Measurements from ENCODE around the gene BACE2.
"Not testable (repeated sequence)": the region's sequence is repeated elsewhere in the genome, so short reads cannot be mapped to it uniquely, and the experiment has no call there.

The BACE2 gene

DNA sequence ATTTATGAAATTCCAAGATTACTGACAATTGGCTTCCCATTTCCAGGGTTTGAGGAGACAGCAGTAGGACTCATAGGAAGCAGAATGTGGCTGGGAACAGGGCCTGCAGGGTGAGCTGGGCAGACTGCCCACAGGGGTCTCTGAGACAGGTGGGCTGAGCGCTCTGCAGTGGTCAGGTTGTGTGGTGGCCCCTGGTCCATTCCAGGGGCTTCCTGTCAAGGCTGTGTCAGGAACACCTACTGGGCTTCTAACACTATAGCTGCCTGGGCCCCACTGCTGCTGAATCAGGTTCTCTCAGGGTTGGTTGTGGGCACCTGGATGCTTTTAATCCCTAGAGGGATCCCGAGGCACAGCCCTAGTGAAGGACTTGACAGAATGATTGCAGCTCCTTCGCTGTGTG lies 72.1 kb downstream of the BACE2 start:
- DNase-seq (ENCODE audit: low read depth in 2 of 2) = no peak

- DNase-seq (ENCODE audit: low read depth in 2 of 2) = no peak
Observed at GRCh38 chr21:41241341-41241740, 73.4 kb downstream of the BACE2 start.

DNA sequence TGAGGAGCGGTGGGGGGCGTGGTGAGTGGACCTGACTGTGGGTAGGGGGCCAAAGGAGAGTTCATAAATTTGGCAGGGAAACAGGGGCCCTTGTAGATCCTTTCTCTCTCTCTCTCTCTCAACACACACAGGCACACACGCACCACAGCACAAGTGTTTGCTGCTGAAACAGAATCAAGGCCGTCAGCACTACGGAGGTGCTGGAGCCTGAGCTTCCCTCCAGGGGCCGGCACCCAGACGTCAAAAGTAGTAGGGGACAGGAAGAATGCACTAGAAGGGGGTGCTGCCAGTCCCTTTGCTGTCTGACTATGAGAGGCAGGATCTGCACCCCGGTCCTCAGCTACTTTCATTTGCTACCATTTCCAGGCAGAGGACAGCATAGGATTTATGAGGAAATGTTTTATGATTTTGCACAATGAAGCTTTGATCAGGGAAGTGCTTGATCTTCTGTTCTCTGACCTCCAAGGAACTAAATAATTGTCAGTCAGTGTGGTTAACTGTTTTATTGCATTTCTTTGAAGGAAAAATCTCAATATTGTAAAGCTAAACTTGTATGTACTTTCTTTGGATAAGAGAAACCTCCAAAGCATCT lies 74.4 kb downstream of the BACE2 start:
- no peak for DNase-seq (ENCODE audit: low read depth in 2 of 2)

DNA sequence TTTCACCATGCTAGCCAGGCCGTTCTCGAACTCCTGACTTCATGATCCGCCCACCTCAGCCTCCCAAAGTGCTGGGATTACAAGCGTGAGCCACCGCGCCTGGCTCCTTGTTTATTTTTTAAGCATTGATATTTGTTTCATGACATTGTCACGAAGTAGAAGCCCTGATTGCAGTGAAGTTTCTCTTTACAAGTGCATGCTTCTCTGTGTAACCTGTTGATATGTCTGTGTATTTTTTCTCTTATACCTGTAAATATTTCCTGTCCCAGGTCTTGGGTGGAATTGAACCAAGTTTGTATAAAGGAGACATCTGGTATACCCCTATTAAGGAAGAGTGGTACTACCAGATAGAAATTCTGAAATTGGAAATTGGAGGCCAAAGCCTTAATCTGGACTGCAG lies 75.1 kb downstream of the BACE2 start:
- no peak for DNase-seq (ENCODE audit: low read depth in 2 of 2)

DNA sequence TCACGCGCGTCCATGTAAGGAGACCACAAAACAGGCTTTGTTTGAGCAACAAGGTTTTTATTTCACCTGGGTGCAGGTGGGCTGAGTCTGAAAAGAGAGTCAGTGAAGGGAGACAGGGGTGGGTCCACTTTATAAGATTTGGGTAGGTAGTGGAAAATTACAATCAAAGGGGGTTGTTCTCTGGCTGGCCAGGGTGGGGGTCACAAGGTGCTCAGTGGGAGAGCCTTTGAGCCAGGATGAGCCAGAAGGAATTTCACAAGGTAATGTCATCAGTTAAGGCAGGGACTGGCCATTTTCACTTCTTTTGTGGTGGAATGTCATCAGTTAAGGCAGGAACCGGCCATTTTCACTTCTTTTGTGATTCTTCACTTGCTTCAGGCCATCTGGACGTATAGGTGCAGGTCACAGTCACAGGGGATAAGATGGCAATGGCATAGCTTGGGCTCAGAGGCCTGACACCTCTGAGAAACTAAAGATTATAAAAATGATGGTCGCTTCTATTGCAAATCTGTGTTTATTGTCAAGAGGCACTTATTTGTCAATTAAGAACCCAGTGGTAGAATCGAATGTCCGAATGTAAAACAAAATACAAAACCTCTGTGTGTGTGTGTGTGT lies 76.4 kb downstream of the BACE2 start:
- DNase-seq (ENCODE audit: low read depth in 2 of 2) = not testable (repeated sequence)

DNA sequence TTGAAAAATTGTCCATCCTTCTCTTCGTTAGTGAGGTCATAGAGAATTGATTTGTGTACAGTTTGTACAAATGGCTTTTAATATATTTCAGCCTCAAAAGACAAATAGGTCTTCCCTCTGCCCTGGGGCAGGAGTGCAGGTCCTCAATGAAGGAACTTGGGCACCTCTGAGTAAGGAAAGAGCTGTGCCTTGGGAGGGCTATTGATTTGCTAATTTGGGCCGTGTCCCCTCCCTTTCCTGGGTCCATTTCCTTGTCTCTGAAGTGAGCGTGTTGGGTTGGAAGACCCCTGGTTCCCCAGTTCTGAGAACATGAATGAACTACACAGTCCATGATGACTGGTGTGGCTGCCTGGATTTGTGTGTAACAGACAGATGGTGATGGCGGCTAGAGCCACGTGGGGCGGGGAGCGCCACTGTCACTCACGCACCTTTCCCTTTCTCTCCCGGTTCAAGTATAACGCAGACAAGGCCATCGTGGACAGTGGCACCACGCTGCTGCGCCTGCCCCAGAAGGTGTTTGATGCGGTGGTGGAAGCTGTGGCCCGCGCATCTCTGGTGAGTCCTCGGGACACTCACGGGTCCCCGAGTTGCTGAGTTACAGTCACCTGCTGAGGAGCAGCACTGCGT lies 77.7 kb downstream of the BACE2 start:
- DNase-seq (ENCODE audit: low read depth in 2 of 2) = no peak

DNA sequence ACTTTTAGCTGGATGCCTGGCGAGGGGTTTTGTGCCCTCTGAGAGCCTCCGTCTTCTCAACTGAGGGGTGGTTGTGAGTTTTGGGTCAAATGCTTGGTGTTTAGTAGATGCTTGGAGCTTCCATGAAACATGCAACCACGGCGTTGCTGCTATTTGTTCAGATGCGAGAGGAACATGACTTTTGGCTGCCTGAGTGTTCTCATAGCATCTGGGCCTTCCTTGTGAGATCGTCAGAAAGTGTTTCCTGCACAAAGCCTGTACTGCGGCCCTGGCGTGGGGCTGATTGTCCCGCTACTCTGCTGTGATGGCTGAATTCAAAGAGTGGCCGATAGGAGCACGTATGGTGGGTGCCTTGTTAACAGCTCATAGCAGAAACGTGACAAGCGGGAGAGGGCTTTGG lies 78.8 kb downstream of the BACE2 start:
- DNase-seq (ENCODE audit: low read depth in 2 of 2) = no peak

- no peak for DNase-seq (ENCODE audit: low read depth in 2 of 2)
Observed at GRCh38 chr21:41247561-41248545, 79.9 kb downstream of the BACE2 start.

DNA sequence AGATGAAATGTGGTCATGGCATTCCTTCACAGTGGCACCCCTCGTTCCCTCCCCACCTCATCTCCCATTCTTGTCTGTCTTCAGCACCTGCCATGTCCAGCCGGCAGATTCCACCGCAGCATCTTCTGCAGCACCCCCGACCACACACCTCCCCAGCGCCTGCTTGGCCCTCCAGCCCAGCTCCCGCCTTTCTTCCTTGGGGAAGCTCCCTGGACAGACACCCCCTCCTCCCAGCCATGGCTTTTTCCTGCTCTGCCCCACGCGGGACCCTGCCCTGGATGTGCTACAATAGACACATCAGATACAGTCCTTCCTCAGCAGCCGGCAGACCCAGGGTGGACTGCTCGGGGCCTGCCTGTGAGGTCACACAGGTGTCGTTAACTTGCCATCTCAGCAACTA lies 81.5 kb downstream of the BACE2 start:
- DNase-seq (ENCODE audit: low read depth in 2 of 2) = no peak

GRCh38 chr21:41250519-41250918 lies 82.6 kb downstream of the BACE2 start:
- DNase-seq (ENCODE audit: low read depth in 2 of 2) = no peak

DNA sequence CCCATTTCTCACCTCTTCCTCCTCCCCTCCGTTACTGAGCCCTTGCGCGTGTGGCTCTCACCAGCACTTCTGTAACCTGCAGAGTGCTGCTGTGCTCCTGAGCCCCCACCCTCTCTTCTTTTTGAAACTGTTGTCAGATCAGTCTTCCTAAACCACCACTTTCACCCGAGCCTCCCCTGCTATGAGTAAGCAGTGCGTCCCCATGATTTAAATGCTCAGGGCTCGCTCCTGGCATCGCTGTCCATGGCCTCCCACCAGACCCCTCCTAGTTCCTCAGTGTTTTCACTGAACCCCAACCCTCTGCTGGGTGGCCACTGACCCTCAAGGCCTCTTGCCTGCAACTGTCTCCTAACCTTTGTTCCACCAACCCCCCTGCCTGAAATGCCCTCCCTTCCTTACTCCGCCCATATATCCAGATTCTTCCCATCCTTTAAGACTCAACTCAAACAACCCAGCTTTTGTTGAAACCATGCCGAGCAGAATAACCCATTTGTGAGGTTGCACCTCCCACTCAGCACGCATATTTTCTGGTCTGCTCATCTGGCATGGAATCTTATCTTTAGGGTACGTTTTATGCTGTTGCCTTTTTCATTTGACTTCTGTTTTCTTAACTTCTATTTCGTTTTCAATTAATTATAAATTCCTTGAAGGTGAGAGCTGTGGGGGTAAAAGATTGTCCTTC lies 84.1 kb downstream of the BACE2 start:
- DNase-seq (ENCODE audit: low read depth in 2 of 2) = no peak

DNA sequence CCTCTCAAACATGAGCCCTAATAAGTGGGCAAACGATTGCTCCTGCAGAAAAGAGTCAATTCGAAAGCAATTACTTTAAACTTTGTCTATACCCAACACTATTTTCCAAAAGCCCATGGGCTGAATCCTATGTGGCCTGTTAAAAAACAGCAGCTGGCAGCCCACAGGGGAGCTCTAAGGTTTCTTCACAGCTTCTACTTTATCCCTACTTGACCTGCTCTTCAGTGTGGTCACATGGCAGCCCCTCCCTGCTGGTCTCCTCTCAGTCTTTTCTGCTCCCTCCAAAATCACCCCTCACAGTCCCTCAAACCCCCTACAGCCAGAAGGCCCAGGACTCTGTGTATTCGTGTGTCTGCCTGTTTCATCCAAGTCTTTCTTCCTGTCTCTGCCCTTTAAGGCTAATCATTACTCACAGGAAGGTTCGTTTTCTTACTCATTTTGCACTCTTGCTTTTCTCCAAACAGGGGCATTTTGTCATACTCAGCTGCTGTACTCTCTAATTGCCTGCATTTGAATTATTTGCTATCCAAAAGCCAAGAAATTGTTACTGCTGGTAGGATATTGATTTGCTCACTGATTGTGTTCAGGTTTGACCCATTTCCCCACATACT lies 86.2 kb downstream of the BACE2 start:
- DNase-seq (ENCODE audit: low read depth in 2 of 2) = no peak

GRCh38 chr21:41255190-41255589 lies 87.2 kb downstream of the BACE2 start:
- DNase-seq (ENCODE audit: low read depth in 2 of 2) = no peak

- not testable (repeated sequence) for DNase-seq (ENCODE audit: low read depth in 2 of 2)
Observed at GRCh38 chr21:41256231-41256630, 88.3 kb downstream of the BACE2 start.

- DNase-seq (ENCODE audit: low read depth in 2 of 2) = no peak
Observed at GRCh38 chr21:41256771-41257702, 89.1 kb downstream of the BACE2 start.

DNA sequence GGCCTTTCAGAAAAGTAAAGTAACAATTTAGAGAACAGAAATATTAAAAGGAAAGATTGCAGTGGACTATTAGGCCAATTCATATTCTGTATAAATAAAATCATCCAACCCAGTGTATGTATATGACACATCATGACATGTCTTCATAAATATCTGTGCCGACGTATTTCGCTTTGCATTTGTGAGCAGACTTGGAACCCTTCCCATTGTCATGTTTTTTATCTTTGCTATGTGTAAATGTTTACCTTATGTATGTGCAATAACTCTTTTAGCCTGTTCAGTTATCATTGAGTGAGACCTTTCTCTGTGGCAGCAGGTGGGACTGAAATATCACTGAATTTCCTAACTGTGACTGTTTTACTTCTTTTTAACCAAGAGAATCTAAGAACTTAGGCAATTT lies 90.7 kb downstream of the BACE2 start:
- DNase-seq (ENCODE audit: low read depth in 2 of 2) = no peak

DNA sequence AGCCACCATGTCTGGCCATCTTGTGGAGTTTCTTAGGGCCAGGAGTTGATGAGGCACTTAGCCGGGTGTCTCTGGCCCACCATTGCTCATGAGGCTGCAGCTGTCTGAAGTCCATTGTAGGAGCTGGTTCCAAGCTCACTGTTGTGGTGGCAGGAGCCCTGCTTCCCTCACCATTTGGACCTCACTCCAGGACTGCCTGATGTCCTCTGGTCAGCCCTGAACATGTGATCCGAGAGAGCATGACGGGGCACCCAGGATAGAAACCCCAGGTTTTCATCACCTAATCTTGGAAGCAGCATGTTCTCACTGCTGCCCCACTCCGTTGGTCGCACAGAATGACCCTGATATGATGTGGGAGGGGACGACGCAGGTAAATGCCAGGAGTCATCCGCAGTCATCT lies 92.5 kb downstream of the BACE2 start:
- DNase-seq (ENCODE audit: low read depth in 2 of 2) = no peak

DNA sequence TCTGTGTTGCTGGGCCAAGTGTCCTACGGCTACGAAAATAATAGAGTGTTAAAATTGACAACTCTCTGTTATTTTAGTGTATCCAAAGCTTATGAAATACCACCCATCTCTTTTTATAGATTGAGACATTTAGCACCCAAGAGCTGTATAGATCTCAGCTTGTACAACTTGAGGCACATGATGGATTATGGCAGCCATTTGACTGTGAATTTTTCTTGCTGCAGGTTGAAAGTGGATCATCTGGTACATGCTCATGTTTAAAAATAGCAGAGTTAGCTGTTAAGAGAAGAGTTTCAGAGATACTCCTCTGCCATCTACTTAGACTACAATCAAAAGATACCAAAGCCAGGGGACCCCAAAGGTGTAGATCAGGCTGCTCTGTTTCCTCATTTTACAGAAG lies 99.4 kb downstream of the BACE2 start:
- no peak for DNase-seq (ENCODE audit: low read depth in 2 of 2)

DNA sequence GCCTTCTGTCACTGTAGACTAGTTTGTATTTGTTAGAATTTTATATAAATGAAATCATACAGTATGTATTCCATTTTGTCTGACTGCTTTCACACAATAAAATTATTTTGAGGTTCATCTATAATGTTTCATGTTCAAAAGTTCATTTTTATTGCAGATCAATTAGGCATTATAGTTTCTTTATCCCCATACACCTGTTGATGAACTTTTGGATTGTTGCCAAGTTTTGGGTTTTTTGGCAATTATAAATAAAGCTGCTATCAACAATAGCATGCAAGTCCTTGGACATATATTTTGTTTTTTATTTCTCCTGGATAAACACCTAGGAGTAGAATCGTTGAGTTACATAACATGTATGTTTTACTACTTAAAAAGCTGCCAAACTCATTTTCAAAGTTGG lies 101.6 kb downstream of the BACE2 start:
- DNase-seq (ENCODE audit: low read depth in 2 of 2) = no peak

DNA sequence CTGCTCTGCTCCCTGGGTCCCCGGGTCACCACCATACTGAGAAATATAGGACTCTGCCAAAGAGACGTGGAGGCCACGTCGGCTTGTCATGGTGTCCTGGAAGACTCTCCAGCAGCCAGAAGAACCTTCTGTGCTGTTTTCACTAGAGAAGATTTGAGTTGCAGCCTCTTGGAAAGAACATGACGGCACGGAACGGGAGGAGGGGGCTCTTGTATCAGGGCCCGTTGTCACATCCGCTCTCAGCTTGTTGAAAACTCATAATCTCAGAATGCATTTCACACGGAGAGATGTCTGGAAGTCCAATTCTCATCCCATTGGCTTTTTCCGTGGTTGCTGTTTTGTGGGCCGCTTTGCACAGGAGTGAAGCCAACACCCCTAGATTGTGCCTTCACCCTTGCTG lies 109.2 kb downstream of the BACE2 start:
- no peak for DNase-seq (ENCODE audit: low read depth in 2 of 2)

All from stimulated activated CD8-positive, alpha-beta memory T cell treated with anti-CD3 and anti-CD28 coated beads, Interleukin-15, amount 100 ng/mL, for 4 hours (primary cell).